Measurements from ENCODE around the gene WDR4. TPM values are rescaled to one million over a fixed set of nuclear protein-coding genes. Genes with fewer than 3 reads are reported as not detected.
"Not testable (repeated sequence)": the region's sequence is repeated elsewhere in the genome, so short reads cannot be mapped to it uniquely, and the experiment has no call there.

WDR4 gene
- total RNA-seq, 1 experiment from 2014 or later, result 29.9 TPM

DNA sequence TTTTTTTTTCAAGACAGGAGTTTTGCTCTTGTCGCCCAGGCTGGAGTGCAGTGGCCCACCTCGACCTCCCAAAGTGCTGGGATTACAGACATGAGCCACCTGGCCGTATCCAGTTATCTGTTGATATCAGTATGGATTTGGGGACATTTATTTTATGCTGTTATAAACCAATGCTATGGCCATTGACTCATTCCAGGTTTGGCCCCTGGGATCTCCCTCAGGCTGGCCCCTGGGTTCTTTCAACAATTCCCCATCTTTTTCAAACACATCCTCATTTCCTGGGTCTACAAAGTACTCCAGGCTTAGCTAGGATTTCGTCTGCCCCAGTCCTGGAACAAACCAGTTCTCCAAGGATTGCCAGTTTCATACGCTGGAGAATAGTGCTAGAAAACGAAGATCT, 44.1 kb downstream of the WDR4 start:
- no peak for DNase-seq
- CTCF ChIA-PET, result no interaction called here
- Mint-ChIP-seq H3K4me3 (ENCODE audit: low read depth, unreplicated experiment) (no peak overlapping the region), H3K36me3 (ENCODE audit: insufficient read depth, unreplicated experiment) (peaks cover 33% of the 10 kb centered on the region), H3K27ac (ENCODE audit: unreplicated experiment) (no peak overlapping the region), H3K4me1 (ENCODE audit: low read depth, unreplicated experiment) (no peaks in the 10 kb centered on the region), H3K27me3 (ENCODE audit: unreplicated experiment) (no peaks in the 10 kb centered on the region), H3K9me3 (ENCODE audit: low read depth, unreplicated experiment) (no peaks in the 10 kb centered on the region)
- TF ChIP-seq, protein P1, sequence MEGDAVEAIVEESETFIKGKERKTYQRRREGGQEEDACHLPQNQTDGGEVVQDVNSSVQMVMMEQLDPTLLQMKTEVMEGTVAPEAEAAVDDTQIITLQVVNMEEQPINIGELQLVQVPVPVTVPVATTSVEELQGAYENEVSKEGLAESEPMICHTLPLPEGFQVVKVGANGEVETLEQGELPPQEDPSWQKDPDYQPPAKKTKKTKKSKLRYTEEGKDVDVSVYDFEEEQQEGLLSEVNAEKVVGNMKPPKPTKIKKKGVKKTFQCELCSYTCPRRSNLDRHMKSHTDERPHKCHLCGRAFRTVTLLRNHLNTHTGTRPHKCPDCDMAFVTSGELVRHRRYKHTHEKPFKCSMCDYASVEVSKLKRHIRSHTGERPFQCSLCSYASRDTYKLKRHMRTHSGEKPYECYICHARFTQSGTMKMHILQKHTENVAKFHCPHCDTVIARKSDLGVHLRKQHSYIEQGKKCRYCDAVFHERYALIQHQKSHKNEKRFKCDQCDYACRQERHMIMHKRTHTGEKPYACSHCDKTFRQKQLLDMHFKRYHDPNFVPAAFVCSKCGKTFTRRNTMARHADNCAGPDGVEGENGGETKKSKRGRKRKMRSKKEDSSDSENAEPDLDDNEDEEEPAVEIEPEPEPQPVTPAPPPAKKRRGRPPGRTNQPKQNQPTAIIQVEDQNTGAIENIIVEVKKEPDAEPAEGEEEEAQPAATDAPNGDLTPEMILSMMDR (IDR thresholded peaks at IDR 0.05; ENCODE audit: unreplicated experiment), result no peak
- BruUV-seq (replicated peaks), result no TSS peak
- intact Hi-C loops (cut with micrococcal nuclease; ENCODE audit: unreplicated experiment), result no loop called here

DNA sequence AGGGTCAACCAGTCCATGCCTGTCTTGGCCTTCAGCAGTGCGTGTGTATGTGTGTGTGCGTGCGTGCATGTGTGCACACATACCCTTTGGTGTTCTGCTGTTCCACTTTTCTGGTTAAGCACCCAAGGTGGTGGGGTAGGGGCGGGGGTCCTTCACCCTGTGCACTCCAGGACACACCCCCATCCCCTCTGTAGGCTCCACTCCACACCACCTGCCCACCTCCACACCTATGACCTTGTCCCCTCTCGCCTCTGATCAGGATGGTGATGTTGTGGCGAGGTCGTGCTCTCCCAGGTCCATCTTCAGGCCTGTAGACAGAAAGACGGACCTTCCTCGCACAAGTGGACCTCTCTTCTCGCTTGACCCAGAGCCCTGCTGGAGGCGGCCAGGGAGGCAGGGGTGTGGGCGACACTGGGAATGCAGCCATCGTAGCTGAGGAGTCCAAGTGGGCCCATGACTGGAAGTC, 44.6 kb downstream of the WDR4 start:
- intact Hi-C loops (cut with micrococcal nuclease; ENCODE audit: unreplicated experiment), result loop anchor here (5.0 kb wide), 3 partner anchors 42 to 242 kb away; partner anchors contain the start of gene PDE9A

DNA sequence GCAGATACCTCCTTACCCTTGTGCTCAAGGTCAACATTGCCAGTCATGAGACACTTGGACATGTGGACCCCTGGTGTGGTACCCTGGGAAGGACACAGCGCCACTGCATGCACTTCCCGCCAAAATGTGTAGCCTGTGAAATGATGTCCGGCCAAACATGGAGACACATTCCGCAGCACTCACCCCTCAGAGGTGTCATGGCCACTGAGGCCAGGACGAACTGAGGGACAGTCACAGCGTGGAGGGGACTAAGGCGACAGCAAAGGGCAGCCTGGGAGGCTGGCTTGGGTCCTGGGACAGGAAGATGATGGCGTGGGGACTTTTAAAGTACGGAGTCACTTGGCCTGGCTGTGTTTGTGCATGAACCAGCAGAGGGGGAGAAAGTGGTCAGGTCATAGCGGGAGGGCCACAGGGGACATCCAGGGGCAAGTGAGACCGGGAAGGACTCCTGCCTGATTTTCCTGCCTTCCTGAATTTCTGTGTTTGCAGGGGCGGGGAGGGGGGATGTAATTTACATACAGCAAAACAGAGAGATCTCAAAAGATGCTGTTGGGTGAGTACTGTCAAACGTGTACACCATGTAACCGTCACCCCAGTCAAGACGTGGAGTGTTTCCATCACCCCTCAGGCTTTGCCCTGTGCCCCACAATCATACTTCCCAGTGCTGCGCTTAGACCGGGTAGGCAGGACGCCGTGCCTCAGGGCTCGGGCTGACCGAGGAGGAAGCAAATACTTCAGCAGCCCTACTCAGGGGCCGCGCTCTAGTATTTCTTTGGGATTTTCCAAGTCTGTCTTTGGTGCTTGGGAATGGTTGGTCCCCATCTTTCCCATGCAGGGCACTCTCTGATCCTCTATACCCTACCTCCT, 45.2 kb downstream of the WDR4 start:
- CTCF ChIA-PET, result interaction anchor here (0.6 kb wide), 1 partner anchor 27 kb away, joined by 3 read pairs; no protein-coding TSS in a partner anchor
- intact Hi-C loops (cut with micrococcal nuclease; ENCODE audit: unreplicated experiment), result loop anchor here (5.0 kb wide), 3 partner anchors 42 to 242 kb away; partner anchors contain the start of gene PDE9A
- no TSS peak for BruUV-seq (replicated peaks)
- Mint-ChIP-seq H3K4me3 (ENCODE audit: low read depth, unreplicated experiment) (no peak overlapping the region), H3K4me1 (ENCODE audit: low read depth, unreplicated experiment) (no peaks in the 10 kb centered on the region), H3K27me3 (ENCODE audit: unreplicated experiment) (no peaks in the 10 kb centered on the region), H3K9me3 (ENCODE audit: low read depth, unreplicated experiment) (no peaks in the 10 kb centered on the region), H3K36me3 (ENCODE audit: insufficient read depth, unreplicated experiment) (peaks cover 26% of the 10 kb centered on the region), H3K27ac (ENCODE audit: unreplicated experiment) (no peak overlapping the region)
- TF ChIP-seq, protein P1 (IDR thresholded peaks at IDR 0.05; ENCODE audit: unreplicated experiment), result no peak
- DNase-seq, result no peak

More for the DNA sequence above, 44.6 kb downstream of the WDR4 start:
- CTCF ChIA-PET, result no interaction called here
- no peak overlapping the region for H3K4me3 Mint-ChIP-seq (ENCODE audit: low read depth, unreplicated experiment)
- no peaks in the 10 kb centered on the region for H3K27me3 Mint-ChIP-seq (ENCODE audit: unreplicated experiment)
- TF ChIP-seq, protein P1 (IDR thresholded peaks at IDR 0.05; ENCODE audit: unreplicated experiment), result no peak
- peaks cover 33% of the 10 kb centered on the region for H3K36me3 Mint-ChIP-seq (ENCODE audit: insufficient read depth, unreplicated experiment)
- no TSS peak for BruUV-seq (replicated peaks)
- H3K27ac Mint-ChIP-seq (ENCODE audit: unreplicated experiment), result no peak overlapping the region
- no peak for DNase-seq
- H3K4me1 Mint-ChIP-seq (ENCODE audit: low read depth, unreplicated experiment), result no peaks in the 10 kb centered on the region
- no peaks in the 10 kb centered on the region for H3K9me3 Mint-ChIP-seq (ENCODE audit: low read depth, unreplicated experiment)

DNA sequence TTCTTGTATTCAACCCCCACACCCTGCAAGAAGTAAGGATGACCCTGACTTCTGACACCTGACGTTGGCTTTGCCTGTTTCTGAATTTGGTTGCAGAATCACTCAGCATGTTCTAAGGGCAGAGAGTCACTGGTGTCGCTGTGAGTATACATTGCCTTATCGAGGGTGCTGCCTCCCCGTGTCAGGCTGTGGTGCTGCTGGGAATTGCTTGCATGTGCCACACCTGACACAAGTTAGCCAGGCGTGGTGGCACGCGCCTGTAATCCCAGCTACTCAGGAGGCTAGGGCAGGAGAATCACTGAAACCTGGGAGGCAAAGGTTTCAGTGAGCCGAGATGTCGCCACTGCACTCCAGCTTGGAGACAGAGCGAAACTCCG, 45.9 kb downstream of the WDR4 start:
- intact Hi-C loops (cut with micrococcal nuclease; ENCODE audit: unreplicated experiment), result loop anchor here (5.0 kb wide), 3 partner anchors 41 to 241 kb away; partner anchors contain the start of gene PDE9A
- no TSS peak for BruUV-seq (replicated peaks)
- no peak overlapping the region for H3K4me3 Mint-ChIP-seq (ENCODE audit: low read depth, unreplicated experiment)
- H3K36me3 Mint-ChIP-seq (ENCODE audit: insufficient read depth, unreplicated experiment), result peaks cover 26% of the 10 kb centered on the region
- H3K27ac Mint-ChIP-seq (ENCODE audit: unreplicated experiment), result no peak overlapping the region
- TF ChIP-seq, protein P1 (IDR thresholded peaks at IDR 0.05; ENCODE audit: unreplicated experiment), result no peak
- no peaks in the 10 kb centered on the region for H3K9me3 Mint-ChIP-seq (ENCODE audit: low read depth, unreplicated experiment)
- no peaks in the 10 kb centered on the region for H3K27me3 Mint-ChIP-seq (ENCODE audit: unreplicated experiment)
- CTCF ChIA-PET, result interaction anchor here (0.6 kb wide), 1 partner anchor 26 kb away, joined by 3 read pairs; no protein-coding TSS in a partner anchor
- peak; percentile 36 for DNase-seq
- H3K4me1 Mint-ChIP-seq (ENCODE audit: low read depth, unreplicated experiment), result no peaks in the 10 kb centered on the region

DNA sequence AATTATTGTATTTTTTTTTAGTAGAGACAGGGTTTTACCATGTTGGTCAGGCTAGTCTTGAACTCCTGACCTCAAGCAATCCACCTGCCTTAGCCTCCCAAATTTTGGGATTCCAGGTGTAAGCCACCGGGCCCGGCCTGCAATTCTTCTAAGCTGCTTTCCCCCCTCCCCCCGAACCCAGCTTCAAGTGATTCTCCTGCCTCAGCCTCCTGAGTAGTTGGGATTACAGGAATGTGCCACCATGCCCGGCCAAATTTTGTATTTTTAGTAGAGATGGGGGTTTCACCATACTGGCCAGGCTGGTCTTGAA, 47.1 kb downstream of the WDR4 start:
- H3K27me3 Mint-ChIP-seq (ENCODE audit: unreplicated experiment); BruUV-seq (replicated peaks); H3K4me3 Mint-ChIP-seq (ENCODE audit: low read depth, unreplicated experiment); DNase-seq; H3K27ac Mint-ChIP-seq (ENCODE audit: unreplicated experiment); CTCF ChIA-PET; H3K4me1 Mint-ChIP-seq (ENCODE audit: low read depth, unreplicated experiment); H3K9me3 Mint-ChIP-seq (ENCODE audit: low read depth, unreplicated experiment): not testable (repeated sequence)
- peaks cover 29% of the 10 kb centered on the region for H3K36me3 Mint-ChIP-seq (ENCODE audit: insufficient read depth, unreplicated experiment)
- intact Hi-C loops (cut with micrococcal nuclease; ENCODE audit: unreplicated experiment), result loop anchor here (5.0 kb wide), 3 partner anchors 40 to 240 kb away; partner anchors contain the start of gene PDE9A

All from Calu3 (cell line).